T47D (cell line): ENCODE results near the gene PDXDC1.
"Not testable (repeated sequence)": the region's sequence is repeated elsewhere in the genome, so short reads cannot be mapped to it uniquely, and the experiment has no call there.

Experiments
- DNase-seq, 2 experiments: peaks; one replicate each; pipeline versions ENCODE4 v3.0.0 to v3.0.0-alpha.2; 2011 to 2012; ENCODE audit warnings: low read depth in 1 of 2, low spot score in 1 of 2
- JUND ChIP-seq: IDR thresholded peaks from 2 replicates; pipeline ENCODE4 v1.6.1; 2012; ENCODE audit warnings: low read depth
- in situ Hi-C: cut with HindIII; loops from 2 replicates; pipeline ENCODE4 v1.10.0; 2016; ENCODE audit warnings: low sequenced_read_pairs, low pct_unique_long_range_greater_than_20kb

PDXDC1 gene

GRCh38 chr16:15024858-15025199 is 50.0 kb downstream of the PDXDC1 start:
- in situ Hi-C loops = not testable (repeated sequence)

GRCh38 chr16:15025234-15025951 is 50.6 kb downstream of the PDXDC1 start:
- in situ Hi-C loops, DNase-seq: not testable (repeated sequence)

More at GRCh38 chr16:15024858-15025199, 50.0 kb downstream of the PDXDC1 start:
- DNase-seq = not testable (repeated sequence)

GRCh38 chr16:15027051-15027450 is 52.2 kb downstream of the PDXDC1 start:
- in situ Hi-C loops, DNase-seq: not testable (repeated sequence)

GRCh38 chr16:15027503-15028344 is 52.9 kb downstream of the PDXDC1 start:
- in situ Hi-C loops, DNase-seq: not testable (repeated sequence)

GRCh38 chr16:15028345-15028715 is 53.5 kb downstream of the PDXDC1 start:
- in situ Hi-C loops, DNase-seq: not testable (repeated sequence)

GRCh38 chr16:15028801-15029698 is 54.2 kb downstream of the PDXDC1 start:
- DNase-seq, in situ Hi-C loops: not testable (repeated sequence)

- DNase-seq, in situ Hi-C loops: not testable (repeated sequence)
Observed at GRCh38 chr16:15029749-15030148, 54.9 kb downstream of the PDXDC1 start.

- in situ Hi-C loops = no loop called here
- DNase-seq = no peak
- no peak for TF ChIP-seq JUND
Observed at GRCh38 chr16:15031179-15031578, 56.4 kb downstream of the PDXDC1 start.

GRCh38 chr16:15031586-15031985 is 56.8 kb downstream of the PDXDC1 start:
- in situ Hi-C loops = no loop called here
- no peak for TF ChIP-seq JUND
- DNase-seq = no peak

- no peak for DNase-seq
- in situ Hi-C loops = no loop called here
- TF ChIP-seq JUND = no peak
Observed at GRCh38 chr16:15032547-15033308, 57.9 kb downstream of the PDXDC1 start.

- TF ChIP-seq JUND = no peak
- in situ Hi-C loops = no loop called here
- DNase-seq = no peak
Observed at GRCh38 chr16:15033309-15033707, 58.5 kb downstream of the PDXDC1 start.
